Dermis blood vessel endothelial cell (primary cell): ENCODE measurements around the gene ANGEL2. TPM values are rescaled to one million over a fixed set of nuclear protein-coding genes. Genes with fewer than 3 reads are reported as not detected.
"Not testable (repeated sequence)": the region's sequence is repeated elsewhere in the genome, so short reads cannot be mapped to it uniquely, and the experiment has no call there.

Source experiments
- DNase-seq: peaks from one replicate; pipeline ENCODE4 v3.0.0; 2010
- total RNA-seq: library from RNA; depleted of rRNA; stranded (reverse); fragments of >200 nt; gene quantifications from 2 replicates; pipeline ENCODE4 v1.2.3, GENCODE V29; 2014

ANGEL2 gene
- total RNA-seq, 1 donor from 2014 or later: 43.1 TPM

- no peak for DNase-seq
Measured at GRCh38 chr1:212974711-212975110, 41.0 kb downstream of the ANGEL2 start.

- DNase-seq: no peak
Measured at GRCh38 chr1:212973899-212974298, 41.8 kb downstream of the ANGEL2 start.

GRCh38 chr1:212973426-212973825, 42.2 kb downstream of the ANGEL2 start:
- DNase-seq: no peak

- no peak for DNase-seq
Measured at GRCh38 chr1:212971312-212971711, 44.4 kb downstream of the ANGEL2 start.

- DNase-seq: no peak
Measured at GRCh38 chr1:212970085-212970484, 45.6 kb downstream of the ANGEL2 start.

GRCh38 chr1:212968368-212968863, 47.3 kb downstream of the ANGEL2 start:
- no peak for DNase-seq

GRCh38 chr1:212967801-212968200, 47.9 kb downstream of the ANGEL2 start:
- peak; percentile 46 for DNase-seq

- DNase-seq: no peak
Measured at GRCh38 chr1:212966616-212967015, 49.1 kb downstream of the ANGEL2 start.

- DNase-seq: not testable (repeated sequence)
Measured at GRCh38 chr1:212964993-212965392, 50.7 kb downstream of the ANGEL2 start.

GRCh38 chr1:212964102-212964501, 51.6 kb downstream of the ANGEL2 start:
- no peak for DNase-seq

- DNase-seq: no peak
Measured at GRCh38 chr1:212962509-212962908, 53.2 kb downstream of the ANGEL2 start.

- DNase-seq: no peak
Measured at GRCh38 chr1:212960932-212961331, 54.7 kb downstream of the ANGEL2 start.

GRCh38 chr1:212959266-212960220, 56.1 kb downstream of the ANGEL2 start:
- peak; percentile 64 for DNase-seq

- DNase-seq: no peak
Measured at GRCh38 chr1:212958175-212958574, 57.5 kb downstream of the ANGEL2 start.

GRCh38 chr1:212957546-212957945, 58.1 kb downstream of the ANGEL2 start:
- DNase-seq: no peak

GRCh38 chr1:212955961-212956620, 59.6 kb downstream of the ANGEL2 start:
- no peak for DNase-seq

- no peak for DNase-seq
Measured at GRCh38 chr1:212955098-212955497, 60.6 kb downstream of the ANGEL2 start.

- no peak for DNase-seq
Measured at GRCh38 chr1:212954514-212954913, 61.2 kb downstream of the ANGEL2 start.

GRCh38 chr1:212953321-212953720, 62.3 kb downstream of the ANGEL2 start:
- DNase-seq: no peak

- DNase-seq: no peak
Measured at GRCh38 chr1:212952641-212952976, 63.1 kb downstream of the ANGEL2 start.

GRCh38 chr1:212951947-212952640, 63.6 kb downstream of the ANGEL2 start:
- DNase-seq: no peak

GRCh38 chr1:212951126-212951946, 64.3 kb downstream of the ANGEL2 start:
- no peak for DNase-seq
